Activated T-cell treated with anti-CD3 and anti-CD28 coated beads, Interleukin-2, amount 50 U/mL, for 72 hours (primary cell): ENCODE results near the gene PAX3. TPM values are rescaled to one million over a fixed set of nuclear protein-coding genes. Genes with fewer than 3 reads are reported as not detected.
"Not testable (repeated sequence)": the region's sequence is repeated elsewhere in the genome, so short reads cannot be mapped to it uniquely, and the experiment has no call there.

ENCODE experiments used
- ATAC-seq, 2 donors: fragments of 150-1000 bp; cut with Tn5 transposase; replicated peaks in 1 of 2; 2 replicates each; pipeline ENCODE4 v1.10.0; 2021; ENCODE audit warnings: moderate library complexity in 2 of 2, mild to moderate bottlenecking in 1 of 2
- DNase-seq, 2 donors: peaks; one replicate each; pipeline ENCODE4 v3.0.0; 2021 to 2022; ENCODE audit warnings: mixed read lengths in 1 of 2
- H3K27ac Mint-ChIP-seq: one replicate; pipeline ENCODE4 v1.8.0; 2022; ENCODE audit warnings: mild to moderate bottlenecking, moderate library complexity, mixed read lengths
- H3K27me3 Mint-ChIP-seq: one replicate; pipeline ENCODE4 v1.8.0; 2022; ENCODE audit warnings: low read depth, mixed read lengths
- H3K36me3 Mint-ChIP-seq, 2 donors: one replicate each; pipeline ENCODE4 v1.8.0; 2022; ENCODE audit warnings: mixed read lengths in 2 of 2, mild to moderate bottlenecking in 1 of 2; ENCODE audit not compliant: insufficient read depth in 2 of 2
- H3K4me1 Mint-ChIP-seq: one replicate; pipeline ENCODE4 v1.8.0; 2022; ENCODE audit warnings: low read depth, mixed read lengths
- H3K4me3 Mint-ChIP-seq, 2 donors: one replicate each; pipeline ENCODE4 v1.8.0; 2022; ENCODE audit warnings: mild to moderate bottlenecking in 2 of 2, mixed read lengths in 2 of 2, moderate library complexity in 2 of 2
- H3K9me3 Mint-ChIP-seq, 2 donors: one replicate each; pipeline ENCODE4 v1.8.0; 2022; ENCODE audit warnings: mixed read lengths in 2 of 2
- total RNA-seq, 2 donors: library from RNA; stranded (reverse); gene quantifications; one replicate each; pipeline ENCODE4 v1.2.3, GENCODE V29; 2022

PAX3 gene
- total RNA-seq, 2 donors from 2014 or later = not detected

DNA sequence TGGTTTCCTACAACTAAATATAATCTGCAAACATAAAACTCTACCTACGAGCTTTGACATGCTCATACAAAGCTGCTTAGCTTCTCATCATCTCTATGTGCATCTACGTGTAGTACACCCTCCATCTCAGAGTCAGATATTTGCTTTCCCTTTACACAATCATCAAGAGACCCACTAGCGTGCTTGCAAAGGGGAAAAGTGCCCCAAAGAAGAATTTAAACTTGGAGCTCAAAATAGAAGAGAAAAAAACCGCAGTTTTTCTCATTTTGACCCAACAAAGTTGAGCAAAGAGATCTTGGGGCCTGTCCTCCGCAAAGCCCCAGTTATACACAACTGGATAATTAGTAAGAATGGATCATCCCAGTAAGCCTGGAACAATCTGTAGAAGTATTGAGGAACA, 104.1 kb downstream of the PAX3 start:
- DNase-seq (no peak), ATAC-seq (no peak)
- Mint-ChIP-seq H3K36me3 (no peaks in the 10 kb centered on the region), H3K4me1 (no peaks in the 10 kb centered on the region), H3K27me3 (no peaks in the 10 kb centered on the region), H3K27ac (no peak overlapping the region), H3K4me3 (no peak overlapping the region), H3K9me3 (peaks cover under 1 to 3% of the 10 kb centered on the region in 2 donors)

DNA sequence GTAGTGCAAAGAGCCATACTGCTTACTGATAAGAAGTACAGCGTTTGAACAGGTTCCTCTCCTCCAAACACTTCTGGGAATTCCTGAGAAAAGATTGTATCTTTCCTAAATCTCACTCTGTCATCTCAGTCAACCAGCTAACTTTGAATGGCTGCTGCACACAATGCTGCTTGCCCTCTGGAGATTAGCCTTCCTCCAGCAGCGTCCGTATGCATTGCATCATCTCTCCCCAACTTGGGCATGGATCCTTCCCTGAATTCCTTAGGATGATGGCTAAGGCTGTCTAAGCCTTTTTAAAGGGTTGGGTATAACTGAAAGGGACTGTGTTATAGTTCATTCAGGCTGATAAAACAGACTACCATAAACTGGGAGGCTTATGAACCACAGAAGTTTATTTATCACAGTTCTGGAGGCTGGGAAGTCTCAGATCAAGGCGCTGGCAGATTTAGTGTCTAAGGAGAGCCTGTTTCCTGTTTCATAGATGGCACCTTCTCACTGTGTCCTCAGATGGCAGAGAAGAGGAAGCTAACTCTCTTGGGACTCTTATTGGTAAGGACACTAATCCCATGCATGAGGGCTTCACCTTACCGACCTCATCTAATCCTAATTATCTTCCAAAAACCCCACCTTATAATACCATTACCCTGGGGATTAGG, 105.3 kb downstream of the PAX3 start:
- Mint-ChIP-seq H3K36me3 (no peaks in the 10 kb centered on the region), H3K4me1 (no peaks in the 10 kb centered on the region), H3K9me3 (peaks cover 2 to 3% of the 10 kb centered on the region in 2 donors), H3K27me3 (no peaks in the 10 kb centered on the region), H3K27ac (no peak overlapping the region), H3K4me3 (no peak overlapping the region)
- ATAC-seq (no peak), DNase-seq (no peak)

DNA sequence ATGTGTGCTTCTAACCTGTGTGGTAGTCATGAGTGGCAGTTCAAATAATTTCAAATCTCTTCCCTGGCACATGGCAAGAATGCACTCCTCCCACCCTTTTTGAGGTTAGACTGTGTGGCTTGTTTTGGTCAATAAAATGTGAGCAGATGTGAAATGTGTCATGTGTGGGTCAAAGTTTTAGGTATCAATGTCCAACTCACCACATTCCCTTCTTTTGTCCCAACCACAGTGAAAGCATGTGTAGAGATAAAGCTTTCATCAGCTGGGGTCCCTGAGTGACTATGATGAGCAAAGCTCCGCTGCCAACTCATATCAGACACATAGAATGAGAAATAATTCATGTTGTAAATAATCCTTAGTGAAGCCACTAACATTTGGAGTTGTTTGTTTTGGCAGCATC, 118.2 kb downstream of the PAX3 start:
- H3K9me3 Mint-ChIP-seq = peaks cover 0 to 2% of the 10 kb centered on the region in 2 donors

DNA sequence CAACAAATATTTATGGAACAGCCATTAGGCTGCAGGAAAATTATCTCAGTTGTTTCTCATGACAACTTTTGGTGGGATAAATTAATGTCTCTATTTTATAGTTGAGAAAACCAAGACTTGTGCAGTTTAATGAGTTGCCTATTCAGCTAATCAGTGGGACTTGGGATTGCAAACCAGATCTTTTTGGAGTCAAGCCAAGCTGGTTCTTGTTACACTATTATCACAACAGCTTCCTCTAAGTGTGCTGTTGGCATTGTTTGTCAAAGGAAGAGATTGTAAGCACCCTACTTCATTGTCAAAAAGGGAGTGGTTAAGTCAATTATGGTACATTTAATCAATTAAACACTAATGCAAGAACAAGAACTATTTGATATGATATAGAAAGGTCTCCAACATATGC, 119.2 kb downstream of the PAX3 start:
- DNase-seq (no peak), ATAC-seq (no peak)
- no peaks in the 10 kb centered on the region for H3K36me3 Mint-ChIP-seq
- no peaks in the 10 kb centered on the region for H3K4me1 Mint-ChIP-seq
- no peak overlapping the region for H3K27ac Mint-ChIP-seq
- no peaks in the 10 kb centered on the region for H3K27me3 Mint-ChIP-seq
- no peak overlapping the region for H3K4me3 Mint-ChIP-seq
- peaks cover 0 to 2% of the 10 kb centered on the region in 2 donors for H3K9me3 Mint-ChIP-seq

More for the DNA sequence above, 118.2 kb downstream of the PAX3 start:
- H3K36me3 Mint-ChIP-seq = no peaks in the 10 kb centered on the region
- H3K4me1 Mint-ChIP-seq = no peaks in the 10 kb centered on the region
- no peak for ATAC-seq
- H3K27me3 Mint-ChIP-seq = no peaks in the 10 kb centered on the region
- H3K4me3 Mint-ChIP-seq = no peak overlapping the region
- no peak for DNase-seq
- H3K27ac Mint-ChIP-seq = no peak overlapping the region

DNA sequence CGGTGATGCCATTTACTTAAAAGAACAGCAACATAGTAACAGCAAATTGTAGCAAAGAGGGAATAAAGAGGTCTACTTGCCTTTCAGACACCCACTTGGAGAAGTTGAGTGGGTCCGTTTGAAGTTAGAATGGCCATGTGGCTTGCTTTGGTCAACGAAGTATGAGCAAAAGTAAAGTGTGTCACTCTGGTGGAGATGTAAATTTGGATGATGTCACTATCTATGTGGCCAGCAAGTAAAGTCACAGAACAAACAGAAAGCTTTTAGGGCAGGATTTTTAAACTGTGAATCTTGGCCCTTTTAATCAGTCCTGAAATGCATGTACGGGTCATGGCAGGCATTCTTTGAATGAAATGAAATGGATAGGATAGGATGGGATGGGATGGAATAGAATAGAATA, 120.3 kb downstream of the PAX3 start:
- no peaks in the 10 kb centered on the region for H3K36me3 Mint-ChIP-seq
- H3K4me1 Mint-ChIP-seq = no peaks in the 10 kb centered on the region
- no peak overlapping the region for H3K27ac Mint-ChIP-seq
- DNase-seq (no peak), ATAC-seq (no peak)
- no peak overlapping the region for H3K4me3 Mint-ChIP-seq
- H3K9me3 Mint-ChIP-seq = peaks cover 0 to 2% of the 10 kb centered on the region in 2 donors
- no peaks in the 10 kb centered on the region for H3K27me3 Mint-ChIP-seq

DNA sequence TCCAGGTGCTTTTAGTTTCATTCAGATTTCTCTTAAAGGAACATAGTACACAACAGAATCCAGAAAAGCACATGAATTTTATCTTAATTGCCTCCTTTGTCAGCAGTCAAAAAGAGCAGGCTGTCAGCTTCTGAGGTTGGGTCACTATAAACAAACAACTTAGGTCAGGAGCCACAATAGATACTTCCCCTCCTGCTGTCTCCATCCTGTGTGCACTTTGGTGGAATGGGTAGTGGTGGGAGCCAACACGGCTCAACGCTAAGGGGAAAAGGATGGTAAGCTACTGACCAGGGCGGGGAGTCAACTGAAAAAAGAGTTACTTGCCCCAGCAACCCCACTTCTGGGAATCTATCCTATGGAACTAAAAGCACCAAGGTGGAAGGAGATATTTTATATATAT, 121.9 kb downstream of the PAX3 start:
- Mint-ChIP-seq H3K36me3 (no peaks in the 10 kb centered on the region), H3K4me1 (no peaks in the 10 kb centered on the region), H3K9me3 (peaks cover 0 to 2% of the 10 kb centered on the region in 2 donors), H3K4me3 (no peak overlapping the region), H3K27ac (no peak overlapping the region), H3K27me3 (no peaks in the 10 kb centered on the region)
- no peak for ATAC-seq
- no peak for DNase-seq

DNA sequence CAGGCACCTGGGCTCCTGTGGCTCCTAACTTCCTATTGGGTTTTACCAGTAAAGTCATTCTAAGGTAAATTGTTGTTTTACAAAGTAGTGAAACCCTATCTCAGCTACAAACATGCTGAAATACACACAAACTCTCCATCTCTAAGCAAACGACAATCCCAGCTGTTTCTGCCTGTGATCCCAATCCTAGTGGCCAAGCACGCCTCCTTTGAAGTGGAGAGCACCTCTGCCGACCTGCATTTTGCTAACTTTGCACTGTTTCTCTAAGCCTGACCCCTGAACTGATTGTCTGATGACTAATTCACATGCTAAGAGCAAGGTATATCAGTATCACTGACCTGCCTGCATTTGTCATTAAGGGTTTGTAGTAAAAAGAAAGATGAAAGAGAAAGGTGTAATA, 124.3 kb downstream of the PAX3 start:
- H3K27ac Mint-ChIP-seq = no peak overlapping the region
- peaks cover 3 to 6% of the 10 kb centered on the region in 2 donors for H3K9me3 Mint-ChIP-seq
- H3K27me3 Mint-ChIP-seq = no peaks in the 10 kb centered on the region
- no peak overlapping the region for H3K4me3 Mint-ChIP-seq
- ATAC-seq (no peak), DNase-seq (no peak)
- H3K36me3 Mint-ChIP-seq = no peaks in the 10 kb centered on the region
- H3K4me1 Mint-ChIP-seq = no peaks in the 10 kb centered on the region

DNA sequence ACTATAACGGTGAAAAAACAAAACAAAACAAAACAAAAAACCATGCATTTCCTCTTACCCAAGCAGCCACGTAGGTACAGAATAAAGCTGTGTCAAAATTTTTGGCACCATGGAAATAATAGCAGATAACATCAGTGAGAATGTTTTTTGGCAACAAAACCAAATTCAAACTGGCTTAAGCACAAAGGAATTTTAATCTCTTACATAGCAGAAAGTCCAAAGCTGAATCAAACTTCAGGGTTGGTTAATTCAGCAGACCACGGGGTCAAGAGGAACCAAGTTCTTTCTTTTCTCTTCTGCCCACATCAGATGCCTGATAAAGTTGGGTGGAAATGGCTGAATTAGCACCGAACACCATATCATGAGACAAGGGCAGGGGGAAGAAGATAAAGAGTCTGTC, 129.5 kb downstream of the PAX3 start:
- H3K9me3 Mint-ChIP-seq = peaks cover 6 to 8% of the 10 kb centered on the region in 2 donors
- H3K4me3 Mint-ChIP-seq = no peak overlapping the region
- H3K36me3 Mint-ChIP-seq = no peaks in the 10 kb centered on the region
- no peak overlapping the region for H3K27ac Mint-ChIP-seq
- no peak for ATAC-seq
- no peaks in the 10 kb centered on the region for H3K4me1 Mint-ChIP-seq
- DNase-seq = no peak
- H3K27me3 Mint-ChIP-seq = no peaks in the 10 kb centered on the region

DNA sequence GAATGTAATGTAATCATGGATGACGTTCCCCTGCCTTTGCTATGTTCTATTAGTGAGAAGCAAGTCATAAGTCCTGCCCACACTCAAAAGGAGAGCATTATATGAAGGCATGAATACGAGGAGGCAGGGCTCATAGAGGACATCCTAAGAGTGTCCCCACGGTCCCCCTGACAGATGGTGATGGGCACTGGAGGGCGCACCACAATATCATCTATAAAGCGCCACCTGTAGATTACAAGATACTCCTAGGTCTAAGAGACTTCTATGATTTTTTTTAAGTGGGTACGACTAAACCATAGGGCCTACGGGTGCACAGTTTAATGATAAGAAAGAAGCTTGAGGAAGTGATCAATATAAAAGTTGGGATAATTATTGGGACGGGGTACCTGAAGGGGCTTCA, 131.0 kb downstream of the PAX3 start:
- H3K4me3 Mint-ChIP-seq = no peak overlapping the region
- no peak for DNase-seq
- H3K27ac Mint-ChIP-seq = no peak overlapping the region
- peaks cover 6 to 12% of the 10 kb centered on the region in 2 donors for H3K9me3 Mint-ChIP-seq
- ATAC-seq = no peak
- no peaks in the 10 kb centered on the region for H3K36me3 Mint-ChIP-seq
- no peaks in the 10 kb centered on the region for H3K27me3 Mint-ChIP-seq
- no peaks in the 10 kb centered on the region for H3K4me1 Mint-ChIP-seq

DNA sequence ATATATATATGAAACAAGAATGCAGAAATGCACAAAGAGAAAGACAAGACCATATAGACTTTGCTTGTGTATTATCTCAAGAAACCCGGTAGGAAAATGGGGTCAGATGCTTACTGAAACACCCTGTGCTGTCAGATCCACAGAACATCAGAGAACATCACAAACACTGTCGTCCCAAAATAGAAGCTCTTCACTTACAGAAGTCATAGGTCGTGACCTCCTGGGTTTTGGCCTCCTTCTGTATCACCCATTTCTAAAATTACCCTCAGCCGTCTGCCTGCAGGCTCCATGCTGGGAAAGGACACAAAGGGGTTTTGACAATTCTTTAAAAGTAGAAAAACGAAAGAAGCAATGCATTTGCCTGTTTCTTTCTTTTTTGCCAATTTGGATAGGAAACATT, 137.9 kb downstream of the PAX3 start:
- DNase-seq = no peak
- Mint-ChIP-seq H3K9me3 (peaks cover 0 to 5% of the 10 kb centered on the region in 2 donors), H3K27me3 (no peaks in the 10 kb centered on the region), H3K27ac (no peak overlapping the region), H3K4me1 (no peaks in the 10 kb centered on the region), H3K36me3 (no peaks in the 10 kb centered on the region), H3K4me3 (no peak overlapping the region)
- no peak for ATAC-seq

DNA sequence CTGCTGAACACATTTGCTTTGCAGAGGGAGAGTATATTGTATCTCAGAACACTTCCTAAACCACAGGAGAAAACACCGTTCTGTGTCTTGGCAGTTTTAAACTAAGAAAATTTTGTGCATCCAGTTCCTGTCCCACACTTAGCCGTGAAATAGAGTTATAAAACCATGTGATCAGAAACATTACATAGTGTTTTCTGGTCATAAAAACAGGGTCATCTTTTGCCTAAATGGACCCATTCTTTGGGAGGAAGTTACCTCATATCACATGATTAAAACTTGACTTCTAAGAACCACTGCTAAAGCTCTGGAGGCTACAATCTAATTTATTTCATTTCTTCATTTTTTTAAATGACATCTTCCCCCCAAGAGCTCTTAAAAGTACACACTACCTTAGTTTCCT, 138.7 kb downstream of the PAX3 start:
- no peak overlapping the region for H3K4me3 Mint-ChIP-seq
- DNase-seq (no peak), ATAC-seq (no peak)
- H3K27me3 Mint-ChIP-seq = no peaks in the 10 kb centered on the region
- H3K27ac Mint-ChIP-seq = no peak overlapping the region
- H3K4me1 Mint-ChIP-seq = no peaks in the 10 kb centered on the region
- H3K9me3 Mint-ChIP-seq = peaks cover 1 to 5% of the 10 kb centered on the region in 2 donors
- H3K36me3 Mint-ChIP-seq = peaks cover 0 to 1% of the 10 kb centered on the region in 2 donors

DNA sequence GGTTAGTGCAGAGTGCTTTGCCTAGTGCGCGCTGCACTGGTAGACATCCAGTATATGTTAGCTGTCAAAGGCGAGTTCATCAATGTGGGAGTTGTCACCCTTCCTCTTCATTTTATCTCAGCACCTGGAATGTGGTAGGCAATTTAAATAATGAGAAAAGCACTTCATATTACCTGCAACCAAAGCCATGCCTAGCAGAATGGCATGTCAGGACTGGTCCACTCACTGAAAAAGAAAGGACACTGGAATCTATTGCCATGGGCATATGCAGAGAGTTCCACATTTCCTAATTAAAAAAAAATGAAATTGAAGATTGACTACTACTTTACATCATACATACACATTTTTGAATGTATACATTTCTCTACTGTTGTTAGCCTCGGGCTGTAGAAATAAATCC, 139.6 kb downstream of the PAX3 start:
- Mint-ChIP-seq H3K36me3 (peaks cover 0 to 1% of the 10 kb centered on the region in 2 donors), H3K27me3 (no peaks in the 10 kb centered on the region), H3K4me3 (no peak overlapping the region), H3K4me1 (no peaks in the 10 kb centered on the region), H3K9me3 (peaks cover 1 to 5% of the 10 kb centered on the region in 2 donors), H3K27ac (no peak overlapping the region)
- ATAC-seq (no peak), DNase-seq (no peak)

DNA sequence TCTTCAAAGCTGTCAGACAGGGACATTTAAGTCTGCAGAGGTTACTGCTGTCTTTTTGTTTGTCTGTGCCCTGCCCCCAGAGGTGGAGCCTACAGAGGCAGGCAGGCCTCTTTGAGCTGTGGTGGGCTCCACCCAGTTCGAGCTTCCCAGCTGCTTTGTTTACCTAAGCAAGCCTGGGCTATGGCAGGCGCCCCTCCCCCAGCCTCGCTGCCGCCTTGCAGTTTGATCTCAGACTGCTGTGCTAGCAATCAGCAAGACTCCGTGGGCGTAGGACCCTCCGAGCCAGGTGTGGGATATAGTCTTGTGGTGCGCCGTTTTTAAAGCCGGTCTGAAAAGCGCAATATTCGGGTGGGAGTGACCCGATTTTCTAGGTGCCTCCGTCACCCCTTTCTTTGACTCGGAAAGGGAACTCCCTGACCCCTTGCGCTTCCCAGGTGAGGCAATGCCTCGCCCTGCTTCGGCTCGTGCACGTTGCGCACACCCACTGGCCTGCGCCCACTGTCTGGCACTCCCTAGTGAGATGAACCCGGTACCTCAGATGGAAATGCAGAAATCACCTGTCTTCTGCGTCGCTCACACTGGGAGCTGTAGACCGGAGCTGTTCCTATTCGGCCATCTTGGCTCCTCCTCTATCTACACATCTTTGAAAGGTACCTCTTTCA, 143.7 kb downstream of the PAX3 start:
- not testable (repeated sequence) for H3K4me3 Mint-ChIP-seq, ATAC-seq, DNase-seq, H3K27me3 Mint-ChIP-seq, H3K4me1 Mint-ChIP-seq, H3K27ac Mint-ChIP-seq, H3K9me3 Mint-ChIP-seq, H3K36me3 Mint-ChIP-seq
